CD4-positive, alpha-beta T cell treated with Interleukin-15 for 1 hour (primary cell): ENCODE measurements around the gene RAD51B.

Source experiments
- DNase-seq: peaks from one replicate; pipeline ENCODE4 v3.0.0-alpha.2; 2020

The RAD51B gene

GRCh38 chr14:68591786-68592185, 772.2 kb downstream of the RAD51B start:
- no peak for DNase-seq

- no peak for DNase-seq
Measured at GRCh38 chr14:68592948-68593556, 773.5 kb downstream of the RAD51B start.

GRCh38 chr14:68593806-68594536, 774.4 kb downstream of the RAD51B start:
- DNase-seq = no peak

- no peak for DNase-seq
Measured at GRCh38 chr14:68594737-68595380, 775.3 kb downstream of the RAD51B start.

GRCh38 chr14:68596211-68596610, 776.6 kb downstream of the RAD51B start:
- DNase-seq = no peak

- DNase-seq = no peak
Measured at GRCh38 chr14:68596701-68597100, 777.1 kb downstream of the RAD51B start.

GRCh38 chr14:68598089-68598488, 778.5 kb downstream of the RAD51B start:
- DNase-seq = no peak

- peak; percentile 70 for DNase-seq
Measured at GRCh38 chr14:68598621-68599447, 779.3 kb downstream of the RAD51B start.

- DNase-seq = no peak
Measured at GRCh38 chr14:68599896-68600610, 780.5 kb downstream of the RAD51B start.

GRCh38 chr14:68602507-68602906, 782.9 kb downstream of the RAD51B start:
- DNase-seq = no peak

GRCh38 chr14:68603533-68604360, 784.2 kb downstream of the RAD51B start:
- DNase-seq = no peak

GRCh38 chr14:68604361-68604730, 784.8 kb downstream of the RAD51B start:
- DNase-seq = no peak

GRCh38 chr14:68604822-68605221, 785.2 kb downstream of the RAD51B start:
- DNase-seq = no peak

GRCh38 chr14:68606176-68606575, 786.6 kb downstream of the RAD51B start:
- DNase-seq = no peak

GRCh38 chr14:68606644-68607043, 787.1 kb downstream of the RAD51B start:
- DNase-seq = no peak

- DNase-seq = no peak
Measured at GRCh38 chr14:68607081-68607866, 787.7 kb downstream of the RAD51B start.

GRCh38 chr14:68607867-68608573, 788.4 kb downstream of the RAD51B start:
- peak; percentile 45 for DNase-seq

GRCh38 chr14:68608574-68608962, 789.0 kb downstream of the RAD51B start:
- DNase-seq = no peak

- DNase-seq = no peak
Measured at GRCh38 chr14:68609012-68609411, 789.4 kb downstream of the RAD51B start.

- DNase-seq = no peak
Measured at GRCh38 chr14:68610251-68610793, 790.7 kb downstream of the RAD51B start.
